Thyroid gland (tissue), 4 donors: ENCODE results near the gene B3GAT1.

Experiments
- CTCF ChIP-seq, 6 experiments: fragments of 200-600 bp in 3 of 6; fragments of 450-650 bp in 3 of 6; sonication (generic) in 3 of 6; IDR thresholded peaks; one replicate each; pipeline ENCODE4 v1.5.1; 2016 to 2019; ENCODE audit warnings: antibody characterized with exemption in 6 of 6, mild to moderate bottlenecking in 2 of 6, inconsistent platforms in 1 of 6, moderate library complexity in 1 of 6
- POLR2A ChIP-seq, 2 donors: fragments of 450-650 bp; IDR thresholded peaks; one replicate each; pipeline ENCODE4 v1.6.1; 2017; ENCODE audit warnings: antibody characterized with exemption in 2 of 2, mild to moderate bottlenecking in 2 of 2, moderate library complexity in 1 of 2

GRCh38 chr11:134382830-134383229, 29.2 kb downstream of the B3GAT1 start:
- TF ChIP-seq CTCF (IDR thresholded peaks at IDR 0.05) (no peak), POLR2A (IDR thresholded peaks at IDR 0.05) (no peak)
